Tibial nerve (tissue), 3 donors: ENCODE measurements around the gene RNF151.

Experiments used
- POLR2A ChIP-seq, 2 donors: fragments of 450-650 bp; IDR thresholded peaks; one replicate each; pipeline ENCODE4 v1.6.1; 2017; ENCODE audit warnings: antibody characterized with exemption in 2 of 2, mild to moderate bottlenecking in 2 of 2, moderate library complexity in 2 of 2
- TF ChIP-seq, protein P1 (sequence below), 5 experiments: fragments of 200-600 bp in 3 of 5; fragments of 450-650 bp in 2 of 5; sonication (generic) in 3 of 5; IDR thresholded peaks; one replicate each; pipeline ENCODE4 v1.5.1; 2016 to 2019; ENCODE audit warnings: antibody characterized with exemption in 5 of 5, mild to moderate bottlenecking in 3 of 5, moderate library complexity in 2 of 5

DNA sequence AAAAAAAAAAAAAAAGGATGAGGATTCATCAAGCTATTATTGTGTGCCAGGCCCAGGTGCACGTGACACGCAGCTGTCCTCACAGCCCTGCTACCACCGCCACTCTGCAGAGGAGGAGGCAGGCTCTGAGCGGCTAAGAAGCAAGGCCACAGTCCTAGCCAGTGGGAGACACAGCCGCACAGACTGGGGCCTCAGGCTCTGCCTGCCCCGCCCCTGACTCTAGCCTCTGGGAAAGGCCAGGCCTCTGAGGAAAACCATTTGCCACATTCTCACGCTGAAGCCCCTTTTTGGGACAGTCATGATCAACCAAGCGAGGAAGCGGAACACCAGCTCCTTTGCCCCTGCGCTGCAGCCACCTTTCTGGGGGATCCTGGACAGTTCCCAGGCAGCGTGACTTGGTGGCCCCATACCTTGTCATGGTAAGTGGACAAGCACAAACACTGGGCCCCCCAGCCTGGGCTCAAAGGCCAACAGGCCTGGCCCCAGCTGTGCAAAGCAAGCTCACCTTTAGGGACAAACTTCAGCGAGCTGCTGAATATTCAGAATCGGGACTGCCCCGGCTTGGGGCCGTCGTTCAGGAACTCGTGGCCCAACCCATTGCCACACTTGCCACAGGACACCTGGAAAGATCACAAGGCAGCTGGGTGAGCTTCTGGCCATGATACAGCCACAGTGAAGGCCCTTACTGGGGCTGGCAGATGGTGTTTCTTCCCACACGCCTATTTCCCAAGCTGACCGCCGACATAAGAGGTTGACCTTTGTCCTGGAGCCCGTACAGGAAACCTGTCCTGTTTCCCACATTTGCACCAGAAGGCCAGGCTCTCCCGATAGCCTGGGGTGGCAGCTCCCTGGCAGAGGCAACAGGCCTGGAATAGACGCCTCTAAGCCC, 26.1 kb upstream of the RNF151 start:
- TF ChIP-seq, protein P1, sequence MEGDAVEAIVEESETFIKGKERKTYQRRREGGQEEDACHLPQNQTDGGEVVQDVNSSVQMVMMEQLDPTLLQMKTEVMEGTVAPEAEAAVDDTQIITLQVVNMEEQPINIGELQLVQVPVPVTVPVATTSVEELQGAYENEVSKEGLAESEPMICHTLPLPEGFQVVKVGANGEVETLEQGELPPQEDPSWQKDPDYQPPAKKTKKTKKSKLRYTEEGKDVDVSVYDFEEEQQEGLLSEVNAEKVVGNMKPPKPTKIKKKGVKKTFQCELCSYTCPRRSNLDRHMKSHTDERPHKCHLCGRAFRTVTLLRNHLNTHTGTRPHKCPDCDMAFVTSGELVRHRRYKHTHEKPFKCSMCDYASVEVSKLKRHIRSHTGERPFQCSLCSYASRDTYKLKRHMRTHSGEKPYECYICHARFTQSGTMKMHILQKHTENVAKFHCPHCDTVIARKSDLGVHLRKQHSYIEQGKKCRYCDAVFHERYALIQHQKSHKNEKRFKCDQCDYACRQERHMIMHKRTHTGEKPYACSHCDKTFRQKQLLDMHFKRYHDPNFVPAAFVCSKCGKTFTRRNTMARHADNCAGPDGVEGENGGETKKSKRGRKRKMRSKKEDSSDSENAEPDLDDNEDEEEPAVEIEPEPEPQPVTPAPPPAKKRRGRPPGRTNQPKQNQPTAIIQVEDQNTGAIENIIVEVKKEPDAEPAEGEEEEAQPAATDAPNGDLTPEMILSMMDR (IDR thresholded peaks at IDR 0.05) = no peak
- no peak for TF ChIP-seq POLR2A (IDR thresholded peaks at IDR 0.05)
